T-helper 2 cell treated with Interferon-gamma antibody and Interleukin-4, amounts not matched to agents 100 ng/mL and 5 ng/mL, for 36 hours (primary cell): ENCODE results near the gene SRSF9. TPM values are rescaled to one million over a fixed set of nuclear protein-coding genes. Genes with fewer than 3 reads are reported as not detected.

Experiments
- intact Hi-C: fragments of 100-400 bp; cut with micrococcal nuclease; formaldehyde crosslinking; loops from one replicate; pipeline ENCODE4 v1.15.1; 2023
- total RNA-seq: library from RNA; stranded (reverse); gene quantifications from 2 replicates; pipeline ENCODE4 v1.2.3, GENCODE V29; 2022

Gene SRSF9
- total RNA-seq, 1 donor from 2014 or later: 203 TPM

- intact Hi-C loops: no loop called here
Measured at GRCh38 chr12:120483621-120484020, 14.1 kb upstream of the SRSF9 start.

GRCh38 chr12:120481022-120481767 is 11.6 kb upstream of the SRSF9 start:
- intact Hi-C loops: no loop called here

GRCh38 chr12:120480211-120480610 is 10.7 kb upstream of the SRSF9 start:
- intact Hi-C loops: no loop called here

DNA sequence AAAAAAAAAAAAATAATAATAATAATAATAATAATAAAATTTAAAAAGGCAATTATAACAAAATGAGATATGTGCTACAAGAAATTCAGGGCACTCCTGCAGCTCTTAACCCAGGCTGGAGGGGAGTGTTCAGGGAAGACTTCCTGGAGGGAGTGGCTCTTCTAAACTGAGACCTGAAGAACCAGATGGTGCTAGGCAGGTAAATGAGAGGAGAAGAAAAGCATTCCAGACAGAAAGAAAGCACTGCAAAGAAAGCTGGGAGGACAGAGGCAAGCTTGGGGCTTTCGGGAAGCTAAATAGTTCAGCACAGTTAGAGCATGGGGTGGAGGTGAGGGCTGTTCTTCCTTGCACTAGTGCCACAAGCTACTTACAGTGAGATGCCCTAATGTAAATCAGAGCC is 9.9 kb upstream of the SRSF9 start:
- intact Hi-C loops: no loop called here

DNA sequence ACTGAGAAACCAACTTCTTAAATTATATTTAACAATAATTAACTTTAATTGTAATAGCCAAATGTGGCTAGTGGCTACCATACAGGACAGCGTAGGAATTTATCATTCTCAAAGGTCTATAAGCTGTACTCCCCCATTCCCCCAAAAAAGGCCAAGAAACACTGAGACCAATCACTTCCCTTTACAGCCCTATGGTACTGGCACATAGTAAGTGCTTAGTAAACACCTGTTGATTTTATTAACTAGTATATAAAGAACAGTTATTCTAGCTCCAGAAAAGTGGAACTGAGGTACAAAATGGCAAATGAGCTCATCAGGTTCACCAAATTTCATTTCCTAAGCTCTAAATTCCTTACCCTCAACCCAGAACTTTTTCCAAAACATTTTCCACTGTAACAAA is 6.1 kb upstream of the SRSF9 start:
- intact Hi-C loops: no loop called here

- intact Hi-C loops: no loop called here
Measured at GRCh38 chr12:120474616-120474960, 5.0 kb upstream of the SRSF9 start.

DNA sequence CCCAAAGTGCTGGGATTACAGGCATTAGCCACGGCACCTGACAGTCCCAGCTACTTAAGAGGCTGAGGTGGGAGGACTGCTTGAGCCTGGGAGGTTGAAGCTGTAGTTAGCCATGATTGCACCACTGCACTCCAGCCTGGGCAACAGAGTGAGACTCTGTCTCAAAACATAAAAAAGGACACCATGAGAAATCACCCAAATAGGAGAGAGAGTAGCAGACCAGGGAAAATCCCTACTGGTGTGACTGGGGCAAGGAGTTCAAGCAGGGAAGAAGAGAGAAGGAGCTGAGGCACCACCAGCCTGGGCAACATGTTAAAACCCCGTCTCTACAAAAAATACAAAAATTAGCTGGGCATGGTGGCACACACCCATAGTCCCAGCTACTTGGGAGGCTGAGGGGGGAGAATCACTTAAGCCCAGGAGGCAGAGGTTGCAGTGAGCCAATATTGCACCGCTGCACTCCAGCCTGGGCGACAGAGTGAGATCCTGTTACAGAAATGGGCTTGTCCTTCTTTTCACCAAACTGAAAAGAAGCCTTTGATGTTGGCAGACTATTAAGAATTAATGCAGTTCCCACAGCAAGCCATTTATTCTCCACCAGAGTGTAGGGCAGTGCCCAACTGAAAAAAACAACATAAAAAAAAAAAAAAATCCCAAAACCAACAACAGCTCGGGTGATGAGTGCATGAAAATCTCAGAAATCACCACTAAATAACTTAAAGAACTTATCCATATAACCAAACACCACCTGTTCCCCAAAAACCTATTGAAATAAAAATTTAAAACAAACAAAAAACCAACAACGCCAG is 4.5 kb upstream of the SRSF9 start:
- intact Hi-C loops: no loop called here

- intact Hi-C loops: no loop called here
Measured at GRCh38 chr12:120472521-120472920, 3.0 kb upstream of the SRSF9 start.

GRCh38 chr12:120470150-120470784 is 719 bp upstream of the SRSF9 start:
- intact Hi-C loops: no loop called here

DNA sequence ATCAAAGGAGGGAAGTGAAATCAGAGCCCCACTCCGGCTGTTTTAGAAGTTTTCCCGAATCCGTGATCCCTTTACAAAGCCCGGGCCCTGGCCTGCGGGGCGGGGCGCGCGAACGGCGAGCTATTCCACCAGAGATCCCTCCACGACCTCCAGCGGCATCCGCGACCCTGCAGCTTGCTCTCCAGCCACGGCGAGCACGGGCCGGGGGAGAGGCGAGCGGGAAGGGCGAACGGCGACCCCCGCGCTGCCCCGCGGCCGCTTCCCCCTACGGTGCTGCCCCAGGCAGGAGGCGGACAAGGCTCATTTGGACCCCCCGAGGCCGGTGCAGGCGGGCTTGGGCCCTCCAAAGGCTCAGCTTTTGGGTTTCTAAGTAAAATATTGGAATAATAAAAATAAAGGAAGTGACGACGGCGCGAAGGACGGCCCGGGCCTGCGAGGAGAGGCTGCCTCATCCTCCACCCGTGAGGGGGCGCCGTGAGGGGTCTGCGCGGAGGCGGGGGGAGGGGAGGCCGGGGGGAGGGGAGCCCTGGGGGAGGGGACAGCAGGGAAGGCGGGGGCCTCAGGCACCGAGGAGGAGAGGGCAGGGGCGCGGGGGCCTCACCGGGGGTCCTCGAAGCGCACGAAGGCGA is 613 bp downstream of the SRSF9 start:
- intact Hi-C loops: loop anchor here (1.0 to 5.0 kb wide), 7 partner anchors 14 to 218 kb away; partner anchors contain the start of genes COQ5, COX6A1 and MLEC

GRCh38 chr12:120468325-120468820 is 1.2 kb downstream of the SRSF9 start:
- intact Hi-C loops: loop anchor here (2.0 to 5.0 kb wide), 2 partner anchors 14 to 219 kb away; partner anchors contain the start of gene MLEC

- intact Hi-C loops: loop anchor here (5.0 kb wide), 1 partner anchor 220 kb away; the partner anchor contains the start of gene MLEC
Measured at GRCh38 chr12:120467439-120467838, 2.1 kb downstream of the SRSF9 start.

DNA sequence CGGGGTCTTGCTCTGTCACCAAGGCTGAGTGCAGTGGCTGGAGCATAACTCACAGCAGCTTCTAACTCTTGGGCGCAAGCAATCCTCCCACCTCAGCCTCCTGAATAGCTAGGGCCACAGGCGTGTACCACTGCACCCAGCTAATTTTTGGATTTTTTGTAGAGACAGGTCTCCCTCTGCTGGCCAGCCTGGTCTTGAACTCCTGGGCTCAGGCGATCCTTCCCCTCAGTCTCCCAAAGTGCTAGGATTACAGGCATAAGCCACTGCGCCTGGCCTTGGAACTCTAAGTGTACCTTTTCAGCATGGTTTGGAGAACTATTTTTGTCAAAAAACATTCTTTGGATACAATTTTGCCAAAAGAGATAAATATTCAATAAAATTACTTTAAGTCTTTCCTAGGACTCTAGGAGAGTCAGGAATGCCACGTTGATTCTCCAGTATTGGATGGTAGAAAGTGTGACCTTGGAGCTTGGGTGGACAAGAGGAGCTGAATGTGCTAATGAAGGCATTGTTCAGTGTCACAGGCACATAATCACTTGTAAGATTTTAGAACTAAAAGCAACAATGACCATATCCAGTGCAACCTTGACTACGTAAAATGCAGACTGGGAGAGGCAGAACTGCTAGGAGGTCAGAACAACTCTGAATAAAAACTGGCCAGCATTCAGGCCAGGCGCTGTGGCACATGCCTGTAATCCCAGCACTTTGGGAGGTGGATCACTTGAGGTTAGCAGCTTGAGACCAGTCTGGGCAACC is 2.8 kb downstream of the SRSF9 start:
- intact Hi-C loops: loop anchor here (5.0 kb wide), 1 partner anchor 221 kb away; the partner anchor contains the start of gene MLEC

DNA sequence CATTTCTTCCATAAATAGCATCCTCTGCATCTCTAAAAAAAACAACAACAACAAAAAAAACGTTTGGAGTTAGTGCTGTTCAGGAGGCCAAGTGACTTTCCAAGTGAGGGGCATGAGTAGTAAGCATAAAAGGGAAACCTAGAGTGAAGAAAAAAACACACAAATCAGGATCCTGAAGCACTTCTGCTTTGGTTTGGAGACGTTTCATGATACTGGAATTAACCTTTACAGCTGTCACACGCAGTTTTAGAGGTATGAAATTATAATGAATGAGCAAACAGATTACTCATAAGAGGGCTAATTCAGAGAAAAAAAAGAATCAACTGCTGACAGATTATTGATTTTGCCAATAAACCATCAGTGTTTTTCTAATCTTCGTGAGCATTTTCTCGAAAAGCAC is 3.8 kb downstream of the SRSF9 start:
- intact Hi-C loops: loop anchor here (5.0 kb wide), 1 partner anchor 222 kb away; the partner anchor contains the start of gene MLEC

GRCh38 chr12:120463712-120464111 is 5.8 kb downstream of the SRSF9 start:
- intact Hi-C loops: no loop called here

DNA sequence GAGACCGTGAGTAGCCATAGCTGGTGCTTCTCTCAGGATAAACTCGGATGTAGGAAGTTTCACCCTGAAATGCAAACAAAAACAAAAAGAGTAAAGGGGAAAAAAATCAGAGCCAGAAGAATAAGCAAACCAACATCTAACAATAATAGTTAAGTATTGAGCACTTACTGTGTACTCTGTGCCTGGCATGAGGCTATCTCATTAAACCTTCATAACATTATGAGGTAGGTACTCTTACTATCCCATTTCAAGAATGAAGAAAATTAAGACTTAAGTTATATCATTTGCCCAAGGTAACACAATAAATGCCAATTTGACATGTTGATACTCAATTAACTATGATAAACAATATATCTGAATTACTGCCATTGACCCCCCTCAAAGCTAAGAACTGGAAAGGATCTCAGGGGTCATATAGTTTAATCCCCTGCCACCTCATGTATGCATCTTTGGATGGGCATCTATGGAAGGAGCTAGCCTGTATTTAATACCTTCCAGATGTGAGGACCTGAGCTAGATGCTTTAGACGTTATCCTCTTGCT is 7.4 kb downstream of the SRSF9 start:
- intact Hi-C loops: no loop called here

DNA sequence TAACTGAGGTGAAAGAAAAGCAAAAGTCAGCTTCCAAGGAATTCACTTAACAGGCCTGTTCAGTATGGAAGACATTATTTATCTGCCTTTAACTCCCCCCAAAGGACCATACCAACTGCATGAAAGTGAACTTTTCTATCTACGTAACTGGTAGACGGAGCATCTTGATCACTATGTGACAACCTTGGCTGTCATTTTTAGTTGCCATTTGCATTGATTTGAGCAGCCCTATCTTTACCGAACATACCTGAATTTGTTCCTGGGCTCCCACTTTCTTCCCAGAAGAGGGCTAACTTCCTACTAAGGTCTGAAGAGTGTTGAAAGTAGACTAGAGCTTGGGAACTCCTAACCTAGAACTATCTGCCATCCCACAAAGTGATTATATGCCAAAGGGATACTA is 9.4 kb downstream of the SRSF9 start:
- intact Hi-C loops: no loop called here

DNA sequence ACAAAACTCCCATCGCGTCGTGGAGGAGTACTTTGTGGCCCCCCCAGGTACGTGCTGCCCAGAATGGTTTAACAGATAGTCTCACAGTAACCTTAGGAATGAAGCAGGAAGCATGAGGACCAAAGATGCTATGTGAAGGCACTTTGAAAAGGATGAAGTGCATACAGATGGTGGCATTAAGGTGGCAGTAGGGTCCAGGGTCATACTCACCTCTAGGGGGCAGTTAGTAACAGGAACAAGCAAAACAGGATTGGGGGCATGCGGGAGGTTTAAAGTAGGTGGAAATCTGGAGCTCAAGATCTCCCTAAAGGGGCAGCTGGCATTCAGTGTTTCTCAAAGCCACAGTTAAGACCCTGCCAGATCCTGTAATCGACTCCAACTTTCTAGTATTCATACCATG is 12.4 kb downstream of the SRSF9 start:
- intact Hi-C loops: no loop called here

DNA sequence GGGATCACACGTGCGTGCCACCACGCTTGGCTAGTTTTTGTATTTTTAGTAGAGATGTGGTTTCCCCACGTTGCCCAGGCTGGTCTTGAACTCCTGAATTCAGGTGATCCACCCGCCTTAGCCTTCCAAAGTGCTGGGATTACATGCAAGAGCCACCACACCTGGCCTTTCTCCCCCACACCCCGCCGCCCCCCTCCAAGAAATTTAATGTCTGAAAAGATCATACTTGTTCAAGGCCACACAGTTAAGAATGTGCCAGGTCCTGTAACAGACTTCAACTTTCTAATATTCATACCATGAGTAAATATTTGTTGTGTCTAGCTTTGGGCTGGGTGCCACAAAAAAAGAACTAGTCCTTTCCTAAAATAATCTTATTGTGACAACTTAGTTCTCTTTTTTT is 14.2 kb downstream of the SRSF9 start:
- intact Hi-C loops: loop anchor here (2.0 kb wide), 1 partner anchor 13 kb away; the partner anchor contains the start of gene SRSF9

GRCh38 chr12:120453977-120454376 is 15.6 kb downstream of the SRSF9 start:
- intact Hi-C loops: loop anchor here (2.0 kb wide), 1 partner anchor 15 kb away; the partner anchor contains the start of gene SRSF9
